Measurements from ENCODE around the gene RABEP2. TPM values are rescaled to one million over a fixed set of nuclear protein-coding genes. Genes with fewer than 3 reads are reported as not detected.

Gene RABEP2
- total and polyA plus RNA-seq, 9 of the 15 experiments (the other 6 are each of a cell fraction or from before 2014, with no cell fraction given), result 0.15 to 13.4 (median 3.5) TPM

- TF ChIP-seq LEF1 (IDR thresholded peaks at IDR 0.05) (0 out of 2 replicates have a peak, but pooled peaks have one; percentile 43), NR4A1 (CRISPR knock-in tag; IDR thresholded peaks at IDR 0.05) (no peak), NR4A1 (tag; IDR thresholded peaks at IDR 0.05) (no peak), ZFP91 (CRISPR knock-in tag; IDR thresholded peaks at IDR 0.05) (no peak), HES1 (IDR thresholded peaks at IDR 0.05; ENCODE audit: low read depth) (peak; percentile 76), SRSF3 (IDR thresholded peaks at IDR 0.05; ENCODE audit: insufficient read depth, low read length) (no peak), ZNF184 (CRISPR knock-in tag; IDR thresholded peaks at IDR 0.05) (no peak), ZNF77 (CRISPR knock-in tag; IDR thresholded peaks at IDR 0.05) (no peak), CBFA2T2 (conservative IDR thresholded peaks at IDR 0.05) (peak; percentile 97), CHCHD3 (CRISPR knock-in tag; IDR thresholded peaks at IDR 0.05) (no peak), ZNF583 (CRISPR knock-in tag; IDR thresholded peaks at IDR 0.05) (no peak), ZNF165 (CRISPR knock-in tag; IDR thresholded peaks at IDR 0.05; ENCODE audit: borderline replicate concordance) (no peak), ZBTB8A (IDR thresholded peaks at IDR 0.05; ENCODE audit: partially characterized antibody) (no peak), FOXK1 (CRISPR knock-in tag; IDR thresholded peaks at IDR 0.05; ENCODE audit: borderline replicate concordance) (peak; percentile 60; the same call in 1 of the 2 replicates), MYNN (IDR thresholded peaks at IDR 0.05) (peak; percentile 79; the same call in 1 of the 2 replicates), MYNN (CRISPR knock-in tag; IDR thresholded peaks at IDR 0.05) (no peak), ZNF551 (CRISPR knock-in tag; IDR thresholded peaks at IDR 0.05) (no peak), SMAD2 (IDR thresholded peaks at IDR 0.05; ENCODE audit: low read depth, low read length) (no peak), HOXB6 (CRISPR knock-in tag; IDR thresholded peaks at IDR 0.05; ENCODE audit: borderline replicate concordance) (no peak), TAF15 (IDR thresholded peaks at IDR 0.05; ENCODE audit: low read depth, low read length) (no peak), OTX1 (CRISPR knock-in tag; IDR thresholded peaks at IDR 0.05) (no peak), ZNF384 (IDR thresholded peaks at IDR 0.05; ENCODE audit: low read depth, low read length) (0 out of 2 replicates have a peak, but pooled peaks have one; percentile 24), HMGN3 (IDR thresholded peaks at IDR 0.05; ENCODE audit: borderline replicate concordance, extremely low read depth, insufficient read length, low read depth, low read length) (peak; percentile 90), TOE1 (IDR thresholded peaks at IDR 0.05; ENCODE audit: borderline replicate concordance) (peak; percentile 99), TOE1 (CRISPR knock-in tag; IDR thresholded peaks at IDR 0.05; ENCODE audit: borderline replicate concordance, low read depth) (peak; percentile 30; the same call in 1 of the 2 replicates)
- TF ChIP-seq, protein P1, sequence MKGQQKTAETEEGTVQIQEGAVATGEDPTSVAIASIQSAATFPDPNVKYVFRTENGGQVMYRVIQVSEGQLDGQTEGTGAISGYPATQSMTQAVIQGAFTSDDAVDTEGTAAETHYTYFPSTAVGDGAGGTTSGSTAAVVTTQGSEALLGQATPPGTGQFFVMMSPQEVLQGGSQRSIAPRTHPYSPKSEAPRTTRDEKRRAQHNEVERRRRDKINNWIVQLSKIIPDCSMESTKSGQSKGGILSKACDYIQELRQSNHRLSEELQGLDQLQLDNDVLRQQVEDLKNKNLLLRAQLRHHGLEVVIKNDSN (CRISPR knock-in tag; IDR thresholded peaks at IDR 0.05), result peak; percentile 100
- TF ChIP-seq, protein P2, sequence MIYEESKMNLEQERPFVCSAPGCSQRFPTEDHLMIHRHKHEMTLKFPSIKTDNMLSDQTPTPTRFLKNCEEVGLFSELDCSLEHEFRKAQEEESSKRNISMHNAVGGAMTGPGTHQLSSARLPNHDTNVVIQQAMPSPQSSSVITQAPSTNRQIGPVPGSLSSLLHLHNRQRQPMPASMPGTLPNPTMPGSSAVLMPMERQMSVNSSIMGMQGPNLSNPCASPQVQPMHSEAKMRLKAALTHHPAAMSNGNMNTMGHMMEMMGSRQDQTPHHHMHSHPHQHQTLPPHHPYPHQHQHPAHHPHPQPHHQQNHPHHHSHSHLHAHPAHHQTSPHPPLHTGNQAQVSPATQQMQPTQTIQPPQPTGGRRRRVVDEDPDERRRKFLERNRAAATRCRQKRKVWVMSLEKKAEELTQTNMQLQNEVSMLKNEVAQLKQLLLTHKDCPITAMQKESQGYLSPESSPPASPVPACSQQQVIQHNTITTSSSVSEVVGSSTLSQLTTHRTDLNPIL (CRISPR knock-in tag; IDR thresholded peaks at IDR 0.05), result no peak
These were observed 49.6 kb upstream of the RABEP2 start, which contains the start of gene SPNS1 (continued) for GRCh38 chr16:28974437-28975157.
